Measurements from ENCODE around the gene NUDT9. TPM values are rescaled to one million over a fixed set of nuclear protein-coding genes. Genes with fewer than 3 reads are reported as not detected.

NUDT9 gene
- total RNA-seq, 1 experiment from 2014 or later, result 14.7 TPM

GRCh38 chr4:87451537-87451936 is 29.2 kb downstream of the NUDT9 start:
- CTCF ChIA-PET, result no interaction called here
- Histone ChIP-seq H3K36me3 (ENCODE audit: low read depth, low read length) (no peaks in the 10 kb centered on the region), H3K27ac (ENCODE audit: low read length) (no peak overlapping the region), H3K4me2 (ENCODE audit: low read length) (no peak overlapping the region), H3K9me3 (ENCODE audit: low read length) (no peaks in the 10 kb centered on the region), H3F3A (ENCODE audit: low read length, unreplicated experiment) (no peaks in the 10 kb centered on the region), H3K79me2 (ENCODE audit: low read length) (no peaks in the 10 kb centered on the region), H3K27me3 (ENCODE audit: low read length) (no peaks in the 10 kb centered on the region), H3K4me3 (ENCODE audit: low read length) (no peak overlapping the region), H3K9me2 (replicated peaks; ENCODE audit: low read length) (no peaks in the 10 kb centered on the region), H4K20me1 (ENCODE audit: low read length) (no peaks in the 10 kb centered on the region), H3K9ac (ENCODE audit: low read length) (no peak overlapping the region), H3K4me1 (ENCODE audit: insufficient read depth, low read length) (no peaks in the 10 kb centered on the region), H2AFZ (ENCODE audit: low read length) (no peak overlapping the region)
- DNase-seq (no peak), ATAC-seq (no peak)
- intact Hi-C loops (cut with micrococcal nuclease), result no loop called here
- no TSS peak for BruUV-seq (replicated peaks)
- POLR2A ChIA-PET (ENCODE audit: unreplicated experiment), result no interaction called here
- TF ChIP-seq CTCF (conservative IDR thresholded peaks at IDR 0.05; ENCODE audit: low read depth, low read length) (peak; percentile 37), EZH2phosphoT487 (IDR thresholded peaks at IDR 0.05; ENCODE audit: borderline replicate concordance, low read length) (no peak), EZH2 (IDR thresholded peaks at IDR 0.05; ENCODE audit: low read length, unreplicated experiment) (no peak)

DNA sequence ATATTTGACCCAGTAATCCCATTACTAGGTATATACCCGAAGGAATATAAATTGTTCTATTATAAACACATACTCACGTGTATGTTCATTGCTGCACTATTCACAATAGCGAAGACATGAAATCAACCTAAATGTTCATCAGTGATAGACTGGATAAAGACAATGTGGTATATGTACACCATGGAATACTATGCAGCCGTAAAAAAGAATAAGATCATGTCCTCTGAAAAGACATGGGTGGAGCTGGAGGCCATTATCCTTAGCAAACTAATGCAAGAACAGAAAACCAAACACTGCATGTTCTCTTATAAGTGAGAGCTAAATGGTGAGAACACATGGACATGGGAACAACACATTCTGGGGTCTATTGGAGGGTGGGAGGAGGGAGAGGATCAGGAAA is 36.5 kb downstream of the NUDT9 start:
- ChIA-PET CTCF (no interaction called here), POLR2A (ENCODE audit: unreplicated experiment) (no interaction called here)
- ATAC-seq (no peak), DNase-seq (no peak)
- Histone ChIP-seq H3K9me3 (ENCODE audit: low read length) (no peaks in the 10 kb centered on the region), H3K4me3 (ENCODE audit: low read length) (no peak overlapping the region), H3K9me2 (replicated peaks; ENCODE audit: low read length) (no peaks in the 10 kb centered on the region), H3K27me3 (ENCODE audit: low read length) (no peaks in the 10 kb centered on the region), H2AFZ (ENCODE audit: low read length) (no peak overlapping the region), H3F3A (ENCODE audit: low read length, unreplicated experiment) (no peaks in the 10 kb centered on the region), H3K4me2 (ENCODE audit: low read length) (no peak overlapping the region), H3K27ac (ENCODE audit: low read length) (no peak overlapping the region), H4K20me1 (ENCODE audit: low read length) (no peaks in the 10 kb centered on the region), H3K9ac (ENCODE audit: low read length) (no peak overlapping the region), H3K79me2 (ENCODE audit: low read length) (no peaks in the 10 kb centered on the region), H3K4me1 (ENCODE audit: insufficient read depth, low read length) (0 out of 2 replicates have a peak, but pooled peaks cover 5% of the 10 kb centered on the region), H3K36me3 (ENCODE audit: low read depth, low read length) (no peaks in the 10 kb centered on the region)
- intact Hi-C loops (cut with micrococcal nuclease), result no loop called here
- no TSS peak for BruUV-seq (replicated peaks)
- TF ChIP-seq EZH2 (IDR thresholded peaks at IDR 0.05; ENCODE audit: low read length, unreplicated experiment) (no peak), EZH2phosphoT487 (IDR thresholded peaks at IDR 0.05; ENCODE audit: borderline replicate concordance, low read length) (no peak), CTCF (conservative IDR thresholded peaks at IDR 0.05; ENCODE audit: low read depth, low read length) (no peak)

DNA sequence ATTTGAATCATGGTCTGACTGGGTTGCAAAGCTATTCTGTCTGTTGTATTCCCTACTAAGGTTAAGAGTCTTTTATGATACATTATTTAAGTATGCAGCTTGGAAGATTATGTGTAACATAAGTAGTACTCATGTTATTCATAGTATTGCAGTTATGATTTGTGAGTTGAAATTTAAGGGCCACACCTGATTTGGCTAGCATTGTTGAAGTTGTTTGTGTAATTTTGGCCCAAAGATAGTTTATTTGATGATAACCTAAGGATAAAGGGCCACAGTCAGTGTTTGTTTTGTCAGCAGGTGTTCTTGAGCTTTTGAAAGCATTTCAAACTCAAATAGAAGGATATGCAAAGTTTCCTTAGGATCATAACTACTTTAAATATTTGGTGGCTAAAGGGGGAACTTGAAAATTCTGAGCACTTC is 38.9 kb downstream of the NUDT9 start:
- Histone ChIP-seq H3F3A (ENCODE audit: low read length, unreplicated experiment) (no peaks in the 10 kb centered on the region), H3K4me2 (ENCODE audit: low read length) (no peak overlapping the region), H4K20me1 (ENCODE audit: low read length) (no peaks in the 10 kb centered on the region), H3K27me3 (ENCODE audit: low read length) (no peaks in the 10 kb centered on the region), H3K36me3 (ENCODE audit: low read depth, low read length) (no peaks in the 10 kb centered on the region), H3K4me1 (ENCODE audit: insufficient read depth, low read length) (0 out of 2 replicates have a peak, but pooled peaks cover 5% of the 10 kb centered on the region), H3K27ac (ENCODE audit: low read length) (no peak overlapping the region), H3K79me2 (ENCODE audit: low read length) (no peaks in the 10 kb centered on the region), H2AFZ (ENCODE audit: low read length) (no peak overlapping the region), H3K9ac (ENCODE audit: low read length) (no peak overlapping the region), H3K9me2 (replicated peaks; ENCODE audit: low read length) (no peaks in the 10 kb centered on the region), H3K4me3 (ENCODE audit: low read length) (no peak overlapping the region), H3K9me3 (ENCODE audit: low read length) (no peaks in the 10 kb centered on the region)
- POLR2A ChIA-PET (ENCODE audit: unreplicated experiment), result no interaction called here
- TF ChIP-seq EZH2 (IDR thresholded peaks at IDR 0.05; ENCODE audit: low read length, unreplicated experiment) (no peak), CTCF (conservative IDR thresholded peaks at IDR 0.05; ENCODE audit: low read depth, low read length) (no peak), EZH2phosphoT487 (IDR thresholded peaks at IDR 0.05; ENCODE audit: borderline replicate concordance, low read length) (no peak)
- DNase-seq (peak; percentile 42), ATAC-seq (peak; percentile 70)
- intact Hi-C loops (cut with micrococcal nuclease), result loop anchor here (10.0 kb wide), 1 partner anchor 306 kb away; no protein-coding TSS in a partner anchor
- CTCF ChIA-PET, result interaction anchor here (0.6 kb wide), 1 partner anchor 85 kb away, joined by 3 read pairs; no protein-coding TSS in a partner anchor
- no TSS peak for BruUV-seq (replicated peaks)
